ENCODE results near the gene SPRR4. TPM values are rescaled to one million over a fixed set of nuclear protein-coding genes. Genes with fewer than 3 reads are reported as not detected.

Gene SPRR4
- total and polyA plus RNA-seq, 10 of the 15 experiments (the other 5 are each of a cell fraction or from before 2014, with no cell fraction given): not detected

- TF ChIP-seq PKNOX1 (IDR thresholded peaks at IDR 0.05) (no peak), GABPA (IDR thresholded peaks at IDR 0.05; ENCODE audit: low read depth) (no peak), EED (IDR thresholded peaks at IDR 0.05; ENCODE audit: low read depth) (no peak), ZNF207 (IDR thresholded peaks at IDR 0.05; ENCODE audit: borderline replicate concordance) (no peak), TARDBP (IDR thresholded peaks at IDR 0.05; ENCODE audit: borderline replicate concordance) (no peak), MYC (IDR thresholded peaks at IDR 0.05; ENCODE audit: insufficient read depth, insufficient read length, insufficient replicate concordance, low read length, severe bottlenecking) (no peak), CEBPB (IDR thresholded peaks at IDR 0.05; ENCODE audit: borderline replicate concordance in 1 of 2, low read depth in 2 of 2, low read length in 2 of 2) (no peak), NRF1 (conservative IDR thresholded peaks at IDR 0.05; ENCODE audit: low read depth, low read length) (no peak), CHD2 (IDR thresholded peaks at IDR 0.05; ENCODE audit: borderline replicate concordance, low read depth, low read length) (no peak), JUND (IDR thresholded peaks at IDR 0.05; ENCODE audit: low read depth, low read length) (no peak)
These were observed 18.7 kb upstream of the SPRR4 start (continued) for GRCh38 chr1:152951711-152952110.

- no peaks in the 10 kb centered on the region; a peak in 2 of 4 replicates for H3K27me3 ChIP-seq (replicated peaks in 1 of 2; ENCODE audit: control insufficient read depth in 2 of 2, insufficient read depth in 2 of 2, low read length in 1 of 2)
- TF ChIP-seq ZNF274 (IDR thresholded peaks at IDR 0.05; ENCODE audit: insufficient read depth, insufficient read length) (no peak), RAD51 (IDR thresholded peaks at IDR 0.05) (no peak), CBX5 (IDR thresholded peaks at IDR 0.05; ENCODE audit: low read depth) (no peak), POLR2A (IDR thresholded peaks at IDR 0.05; ENCODE audit: low read depth, low read length) (no peak), EED (IDR thresholded peaks at IDR 0.05; ENCODE audit: low read depth) (no peak), STAT3 (IDR thresholded peaks at IDR 0.05; ENCODE audit: low read depth, low read length) (no peak), TARDBP (IDR thresholded peaks at IDR 0.05; ENCODE audit: borderline replicate concordance) (no peak), GATAD2B (conservative IDR thresholded peaks at IDR 0.05; ENCODE audit: low read depth) (no peak), EZH2 (IDR thresholded peaks at IDR 0.05; ENCODE audit: borderline replicate concordance, control insufficient read depth, low read depth, low read length) (no peak)
- intact Hi-C loops (cut with micrococcal nuclease; ENCODE audit: unreplicated experiment): no loop called here
- ATAC-seq (no peak), FAIRE-seq (no peak), DNase-seq (ENCODE audit: low read depth, low spot score) (no peak)
- H2AFZ ChIP-seq (ENCODE audit: control insufficient read depth, low read depth, low read length): no peak overlapping the region
- no peaks in the 10 kb centered on the region for H4K20me1 ChIP-seq (ENCODE audit: control insufficient read depth, insufficient read depth)
- in situ Hi-C loops (cut with MboI): no loop called here
- ChIA-PET RAD21 (ENCODE audit: unreplicated experiment) (no interaction called here), POLR2A (interaction anchor here (0.6 kb wide), 1 partner anchor 1173 kb away, joined by 6 read pairs; no protein-coding TSS in a partner anchor), CTCF (interaction anchor here (1.5 kb wide), 1 partner anchor 239 kb away, joined by 6 read pairs; no protein-coding TSS in a partner anchor), SMC1A (ENCODE audit: uncharacterized antibody, unreplicated experiment) (no interaction called here)
- no peaks in the 10 kb centered on the region for H3K4me1 ChIP-seq (ENCODE audit: control insufficient read depth, insufficient read depth, low read length)
- no peaks in the 10 kb centered on the region for H3K79me2 ChIP-seq (ENCODE audit: control insufficient read depth, insufficient read depth, low read length)
- 24% methylated on average over 7 of the region's 7 CpGs for WGBS (ENCODE audit: insufficient coverage, insufficient replicate concordance, low lambda C conversion rate, missing lambda C conversion rate)
- H3K4me3 ChIP-seq: no peak overlapping the region
- H3K27ac ChIP-seq (ENCODE audit: control insufficient read depth, insufficient read depth): no peak overlapping the region
- no peak overlapping the region for H3K9ac ChIP-seq (ENCODE audit: control insufficient read depth, insufficient read depth, low read length)
- H3K4me2 ChIP-seq (ENCODE audit: control insufficient read depth, insufficient read depth): no peak overlapping the region
- H3K36me3 ChIP-seq (ENCODE audit: control insufficient read depth in 2 of 2, insufficient read depth in 2 of 2, low read length in 1 of 2): no peaks in the 10 kb centered on the region
- no TSS peak for BruUV-seq (replicated peaks)
- no peaks in the 10 kb centered on the region for H3K9me3 ChIP-seq (replicated peaks; ENCODE audit: control insufficient read depth, insufficient read depth, low read length)
These were observed 16.7 kb upstream of the SPRR4 start for GRCh38 chr1:152953761-152954160.

All from GM12878 (cell line).